K562 (cell line): ENCODE measurements around the gene DND1. TPM values are rescaled to one million over a fixed set of nuclear protein-coding genes. Genes with fewer than 3 reads are reported as not detected.

Experiments used
- CBX1 ChIP-seq: sonication (generic); IDR thresholded peaks from 2 replicates; pipeline ENCODE4 v1.6.1; 2016; ENCODE audit warnings: antibody characterized with exemption, low read depth, mild to moderate bottlenecking
- ETV5 ChIP-seq: sonication (generic); formaldehyde crosslinking; IDR thresholded peaks from 2 replicates; pipeline ENCODE4 v1.4.0; 2020; ENCODE audit warnings: low read depth, mild to moderate bottlenecking, missing genetic modification reagents
- HNRNPLL ChIP-seq: fragments of 200-400 bp; formaldehyde crosslinking; IDR thresholded peaks from 2 replicates; pipeline ENCODE4 v1.6.1; 2017; ENCODE audit warnings: low read length, low read depth, mild to moderate bottlenecking; ENCODE audit not compliant: poor library complexity, severe bottlenecking
- KDM4B ChIP-seq, 2 experiments: fragments of 450-650 bp in 1 of 2; sonication (generic) in 1 of 2; IDR thresholded peaks; 2 replicates each; pipeline ENCODE4 v1.6.1; 2016 to 2017; ENCODE audit warnings: borderline replicate concordance in 2 of 2, antibody characterized with exemption in 1 of 2, low read depth in 1 of 2, mild to moderate bottlenecking in 1 of 2
- POLR2AphosphoS5 ChIP-seq: IDR thresholded peaks from 2 replicates; pipeline ENCODE4 v1.6.1; 2011; ENCODE audit warnings: mild to moderate bottlenecking, low read depth, low read length, moderate library complexity; ENCODE audit not compliant: control insufficient read depth, insufficient read depth
- ZBED1 ChIP-seq: IDR thresholded peaks from 2 replicates; pipeline ENCODE4 v1.6.1; 2014
- ZNF766 ChIP-seq: fragments of 200-800 bp; sonication (Bioruptor generic); conservative IDR thresholded peaks from 2 replicates; pipeline ENCODE4 v1.6.1; 2016; ENCODE audit warnings: missing genetic modification characterization, missing compliant biosample characterization
- polyA plus RNA-seq, 8 experiments: library from polyadenylated mRNA; depleted of rRNA in 4 of 8; stranded (reverse) in 5 of 8; unstranded in 3 of 8; fragments of >200 nt; fragmentation: Nextera tagmentation in 2 of 8; fragmentation: Illumina TruSeq in 1 of 8; extraction: Ambion mirVana in 2 of 8; extraction: Trizol in 1 of 8; gene quantifications; 2 replicates each; pipeline versions ENCODE4 v1.2.1 to v1.2.3, GENCODE V29; 2011 to 2014; ENCODE audit warnings: inconsistent platforms in 1 of 8, missing spikeins in 1 of 8
- total RNA-seq, 7 experiments: library from RNA; depleted of rRNA in 6 of 7; stranded (reverse); fragments of >200 nt in 6 of 7; fragmentation: Illumina TruSeq in 2 of 7; extraction: Trizol in 2 of 7; gene quantifications; 2 replicates each; pipeline versions ENCODE4 v1.2.1 to v1.2.3, GENCODE V29; 2011 to 2021; ENCODE audit warnings: low replicate concordance in 1 of 7
- TF ChIP-seq, protein P1 (sequence below): fragments of 450-650 bp; IDR thresholded peaks from 2 replicates; pipeline ENCODE4 v1.6.1; 2016; ENCODE audit warnings: low read depth, mild to moderate bottlenecking, moderate library complexity
- TF ChIP-seq, protein P2 (sequence below): fragments of 450-650 bp; IDR thresholded peaks from 2 replicates; pipeline ENCODE4 v1.6.1; 2018; ENCODE audit not compliant: partially characterized antibody
- TF ChIP-seq, protein P3 (sequence below): sonication (generic); formaldehyde crosslinking; IDR thresholded peaks from 2 replicates; pipeline ENCODE4 v1.8.0; 2022; ENCODE audit warnings: mild to moderate bottlenecking, missing genetic modification reagents
- TF ChIP-seq, protein P4 (sequence below), 2 experiments: IDR thresholded peaks; 2 replicates each; pipeline ENCODE4 v1.6.1; 2012; ENCODE audit warnings: improper control_type of control experiment in 2 of 2, low read depth in 2 of 2, low read length in 2 of 2, borderline replicate concordance in 1 of 2
- TF ChIP-seq, protein P5 (sequence below): sonication (generic); formaldehyde crosslinking; IDR thresholded peaks from 2 replicates; pipeline ENCODE4 v1.8.0; 2023; ENCODE audit warnings: mild to moderate bottlenecking, missing genetic modification reagents

Gene DND1
- total and polyA plus RNA-seq, 9 of the 15 experiments (the other 6 are each of a cell fraction or from before 2014, with no cell fraction given): 0.37 to 2.0 (median 0.90) TPM; not detected in 3

DNA sequence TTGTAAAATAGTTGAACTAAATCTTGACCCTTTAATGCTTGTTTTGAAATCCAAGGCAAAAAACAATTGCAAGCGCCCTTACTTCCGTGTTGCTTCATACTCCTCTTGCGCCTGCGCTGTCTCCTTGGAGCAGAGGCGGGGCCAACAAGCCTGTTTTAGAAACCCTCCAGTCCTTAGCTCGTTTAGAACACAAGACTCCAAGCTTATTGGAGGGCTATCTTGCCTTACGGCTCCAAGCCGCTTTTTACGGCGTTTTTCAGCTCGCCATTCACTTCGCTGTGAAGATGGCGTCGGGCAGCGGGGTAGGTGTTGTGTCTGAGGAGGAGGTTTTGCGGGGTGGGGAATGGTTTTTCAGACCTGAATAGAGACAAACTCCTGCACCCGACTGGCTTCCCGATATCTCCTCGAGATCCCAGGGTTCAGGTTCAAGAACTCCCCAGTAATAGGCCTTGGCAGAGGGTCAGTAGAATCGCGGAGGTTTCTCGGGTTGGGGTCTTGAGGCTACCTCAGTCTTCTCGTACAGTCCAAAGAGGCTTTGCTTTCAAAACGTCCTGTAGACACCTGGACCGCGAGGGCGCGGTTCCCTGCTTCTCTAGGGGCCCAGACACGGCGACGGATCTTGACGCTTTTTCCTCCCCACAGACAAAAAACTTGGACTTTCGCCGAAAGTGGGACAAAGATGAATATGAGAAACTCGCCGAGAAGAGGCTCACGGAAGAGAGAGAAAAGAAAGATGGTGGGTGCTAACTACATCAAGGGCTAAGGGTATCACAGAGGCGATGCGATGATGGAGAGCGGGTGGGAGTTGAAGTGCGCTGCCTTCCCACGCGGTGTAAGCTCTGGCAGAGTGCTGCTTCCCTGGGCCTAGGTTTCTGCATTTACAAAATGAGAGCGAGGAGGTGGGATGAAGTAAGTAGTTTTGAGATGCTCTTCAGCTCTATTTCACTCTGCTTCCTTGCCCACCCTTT lies 27.1 kb upstream of the DND1 start, which contains the start of gene ZMAT2 (continued):
- TF ChIP-seq, protein P1, sequence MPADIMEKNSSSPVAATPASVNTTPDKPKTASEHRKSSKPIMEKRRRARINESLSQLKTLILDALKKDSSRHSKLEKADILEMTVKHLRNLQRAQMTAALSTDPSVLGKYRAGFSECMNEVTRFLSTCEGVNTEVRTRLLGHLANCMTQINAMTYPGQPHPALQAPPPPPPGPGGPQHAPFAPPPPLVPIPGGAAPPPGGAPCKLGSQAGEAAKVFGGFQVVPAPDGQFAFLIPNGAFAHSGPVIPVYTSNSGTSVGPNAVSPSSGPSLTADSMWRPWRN: peak; percentile 8; the same call in 1 of the 2 replicates
- peak; percentile 60; the same call in 1 of the 2 replicates for TF ChIP-seq ZNF766
- no peak for TF ChIP-seq CBX1
- TF ChIP-seq POLR2AphosphoS5: peak; percentile 93
- no peak for TF ChIP-seq HNRNPLL
- TF ChIP-seq ZBED1: peak; percentile 71; the same call in 1 of the 2 replicates
- TF ChIP-seq, protein P2, sequence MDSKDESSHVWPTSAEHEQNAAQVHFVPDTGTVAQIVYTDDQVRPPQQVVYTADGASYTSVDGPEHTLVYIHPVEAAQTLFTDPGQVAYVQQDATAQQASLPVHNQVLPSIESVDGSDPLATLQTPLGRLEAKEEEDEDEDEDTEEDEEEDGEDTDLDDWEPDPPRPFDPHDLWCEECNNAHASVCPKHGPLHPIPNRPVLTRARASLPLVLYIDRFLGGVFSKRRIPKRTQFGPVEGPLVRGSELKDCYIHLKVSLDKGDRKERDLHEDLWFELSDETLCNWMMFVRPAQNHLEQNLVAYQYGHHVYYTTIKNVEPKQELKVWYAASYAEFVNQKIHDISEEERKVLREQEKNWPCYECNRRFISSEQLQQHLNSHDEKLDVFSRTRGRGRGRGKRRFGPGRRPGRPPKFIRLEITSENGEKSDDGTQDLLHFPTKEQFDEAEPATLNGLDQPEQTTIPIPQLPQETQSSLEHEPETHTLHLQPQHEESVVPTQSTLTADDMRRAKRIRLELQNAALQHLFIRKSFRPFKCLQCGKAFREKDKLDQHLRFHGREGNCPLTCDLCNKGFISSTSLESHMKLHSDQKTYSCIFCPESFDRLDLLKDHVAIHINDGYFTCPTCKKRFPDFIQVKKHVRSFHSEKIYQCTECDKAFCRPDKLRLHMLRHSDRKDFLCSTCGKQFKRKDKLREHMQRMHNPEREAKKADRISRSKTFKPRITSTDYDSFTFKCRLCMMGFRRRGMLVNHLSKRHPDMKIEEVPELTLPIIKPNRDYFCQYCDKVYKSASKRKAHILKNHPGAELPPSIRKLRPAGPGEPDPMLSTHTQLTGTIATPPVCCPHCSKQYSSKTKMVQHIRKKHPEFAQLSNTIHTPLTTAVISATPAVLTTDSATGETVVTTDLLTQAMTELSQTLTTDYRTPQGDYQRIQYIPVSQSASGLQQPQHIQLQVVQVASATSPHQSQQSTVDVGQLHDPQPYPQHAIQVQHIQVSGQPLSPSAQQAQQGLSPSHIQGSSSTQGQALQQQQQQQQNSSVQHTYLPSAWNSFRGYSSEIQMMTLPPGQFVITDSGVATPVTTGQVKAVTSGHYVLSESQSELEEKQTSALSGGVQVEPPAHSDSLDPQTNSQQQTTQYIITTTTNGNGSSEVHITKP: peak; percentile 8
- no peak for TF ChIP-seq ETV5 (CRISPR knock-in tag)
- TF ChIP-seq, protein P3, sequence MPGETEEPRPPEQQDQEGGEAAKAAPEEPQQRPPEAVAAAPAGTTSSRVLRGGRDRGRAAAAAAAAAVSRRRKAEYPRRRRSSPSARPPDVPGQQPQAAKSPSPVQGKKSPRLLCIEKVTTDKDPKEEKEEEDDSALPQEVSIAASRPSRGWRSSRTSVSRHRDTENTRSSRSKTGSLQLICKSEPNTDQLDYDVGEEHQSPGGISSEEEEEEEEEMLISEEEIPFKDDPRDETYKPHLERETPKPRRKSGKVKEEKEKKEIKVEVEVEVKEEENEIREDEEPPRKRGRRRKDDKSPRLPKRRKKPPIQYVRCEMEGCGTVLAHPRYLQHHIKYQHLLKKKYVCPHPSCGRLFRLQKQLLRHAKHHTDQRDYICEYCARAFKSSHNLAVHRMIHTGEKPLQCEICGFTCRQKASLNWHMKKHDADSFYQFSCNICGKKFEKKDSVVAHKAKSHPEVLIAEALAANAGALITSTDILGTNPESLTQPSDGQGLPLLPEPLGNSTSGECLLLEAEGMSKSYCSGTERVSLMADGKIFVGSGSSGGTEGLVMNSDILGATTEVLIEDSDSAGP (CRISPR knock-in tag): no peak
- TF ChIP-seq, protein P4, sequence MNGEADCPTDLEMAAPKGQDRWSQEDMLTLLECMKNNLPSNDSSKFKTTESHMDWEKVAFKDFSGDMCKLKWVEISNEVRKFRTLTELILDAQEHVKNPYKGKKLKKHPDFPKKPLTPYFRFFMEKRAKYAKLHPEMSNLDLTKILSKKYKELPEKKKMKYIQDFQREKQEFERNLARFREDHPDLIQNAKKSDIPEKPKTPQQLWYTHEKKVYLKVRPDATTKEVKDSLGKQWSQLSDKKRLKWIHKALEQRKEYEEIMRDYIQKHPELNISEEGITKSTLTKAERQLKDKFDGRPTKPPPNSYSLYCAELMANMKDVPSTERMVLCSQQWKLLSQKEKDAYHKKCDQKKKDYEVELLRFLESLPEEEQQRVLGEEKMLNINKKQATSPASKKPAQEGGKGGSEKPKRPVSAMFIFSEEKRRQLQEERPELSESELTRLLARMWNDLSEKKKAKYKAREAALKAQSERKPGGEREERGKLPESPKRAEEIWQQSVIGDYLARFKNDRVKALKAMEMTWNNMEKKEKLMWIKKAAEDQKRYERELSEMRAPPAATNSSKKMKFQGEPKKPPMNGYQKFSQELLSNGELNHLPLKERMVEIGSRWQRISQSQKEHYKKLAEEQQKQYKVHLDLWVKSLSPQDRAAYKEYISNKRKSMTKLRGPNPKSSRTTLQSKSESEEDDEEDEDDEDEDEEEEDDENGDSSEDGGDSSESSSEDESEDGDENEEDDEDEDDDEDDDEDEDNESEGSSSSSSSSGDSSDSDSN (IDR thresholded peaks at IDR 0.05; ENCODE audit: borderline replicate concordance in 1 of 2, low read depth in 2 of 2, low read length in 2 of 2): no peak
- TF ChIP-seq, protein P5, sequence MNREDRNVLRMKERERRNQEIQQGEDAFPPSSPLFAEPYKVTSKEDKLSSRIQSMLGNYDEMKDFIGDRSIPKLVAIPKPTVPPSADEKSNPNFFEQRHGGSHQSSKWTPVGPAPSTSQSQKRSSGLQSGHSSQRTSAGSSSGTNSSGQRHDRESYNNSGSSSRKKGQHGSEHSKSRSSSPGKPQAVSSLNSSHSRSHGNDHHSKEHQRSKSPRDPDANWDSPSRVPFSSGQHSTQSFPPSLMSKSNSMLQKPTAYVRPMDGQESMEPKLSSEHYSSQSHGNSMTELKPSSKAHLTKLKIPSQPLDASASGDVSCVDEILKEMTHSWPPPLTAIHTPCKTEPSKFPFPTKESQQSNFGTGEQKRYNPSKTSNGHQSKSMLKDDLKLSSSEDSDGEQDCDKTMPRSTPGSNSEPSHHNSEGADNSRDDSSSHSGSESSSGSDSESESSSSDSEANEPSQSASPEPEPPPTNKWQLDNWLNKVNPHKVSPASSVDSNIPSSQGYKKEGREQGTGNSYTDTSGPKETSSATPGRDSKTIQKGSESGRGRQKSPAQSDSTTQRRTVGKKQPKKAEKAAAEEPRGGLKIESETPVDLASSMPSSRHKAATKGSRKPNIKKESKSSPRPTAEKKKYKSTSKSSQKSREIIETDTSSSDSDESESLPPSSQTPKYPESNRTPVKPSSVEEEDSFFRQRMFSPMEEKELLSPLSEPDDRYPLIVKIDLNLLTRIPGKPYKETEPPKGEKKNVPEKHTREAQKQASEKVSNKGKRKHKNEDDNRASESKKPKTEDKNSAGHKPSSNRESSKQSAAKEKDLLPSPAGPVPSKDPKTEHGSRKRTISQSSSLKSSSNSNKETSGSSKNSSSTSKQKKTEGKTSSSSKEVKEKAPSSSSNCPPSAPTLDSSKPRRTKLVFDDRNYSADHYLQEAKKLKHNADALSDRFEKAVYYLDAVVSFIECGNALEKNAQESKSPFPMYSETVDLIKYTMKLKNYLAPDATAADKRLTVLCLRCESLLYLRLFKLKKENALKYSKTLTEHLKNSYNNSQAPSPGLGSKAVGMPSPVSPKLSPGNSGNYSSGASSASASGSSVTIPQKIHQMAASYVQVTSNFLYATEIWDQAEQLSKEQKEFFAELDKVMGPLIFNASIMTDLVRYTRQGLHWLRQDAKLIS (CRISPR knock-in tag): 0 out of 2 replicates have a peak, but pooled peaks have one; percentile 21
- TF ChIP-seq KDM4B (IDR thresholded peaks at IDR 0.05; ENCODE audit: borderline replicate concordance in 2 of 2, low read depth in 1 of 2): no peak
